GM19043 (cell line): ENCODE data around the gene ACBD5.
"Not testable (repeated sequence)": the region's sequence is repeated elsewhere in the genome, so short reads cannot be mapped to it uniquely, and the experiment has no call there.

ENCODE experiments used
- ATAC-seq: cut with Tn5 transposase; IDR thresholded peaks from one replicate; pipeline ENCODE4 v1.9.1; 2021; ENCODE audit warnings: low read depth; ENCODE audit not compliant: unreplicated experiment

Gene ACBD5, protein sequence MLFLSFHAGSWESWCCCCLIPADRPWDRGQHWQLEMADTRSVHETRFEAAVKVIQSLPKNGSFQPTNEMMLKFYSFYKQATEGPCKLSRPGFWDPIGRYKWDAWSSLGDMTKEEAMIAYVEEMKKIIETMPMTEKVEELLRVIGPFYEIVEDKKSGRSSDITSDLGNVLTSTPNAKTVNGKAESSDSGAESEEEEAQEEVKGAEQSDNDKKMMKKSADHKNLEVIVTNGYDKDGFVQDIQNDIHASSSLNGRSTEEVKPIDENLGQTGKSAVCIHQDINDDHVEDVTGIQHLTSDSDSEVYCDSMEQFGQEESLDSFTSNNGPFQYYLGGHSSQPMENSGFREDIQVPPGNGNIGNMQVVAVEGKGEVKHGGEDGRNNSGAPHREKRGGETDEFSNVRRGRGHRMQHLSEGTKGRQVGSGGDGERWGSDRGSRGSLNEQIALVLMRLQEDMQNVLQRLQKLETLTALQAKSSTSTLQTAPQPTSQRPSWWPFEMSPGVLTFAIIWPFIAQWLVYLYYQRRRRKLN

DNA sequence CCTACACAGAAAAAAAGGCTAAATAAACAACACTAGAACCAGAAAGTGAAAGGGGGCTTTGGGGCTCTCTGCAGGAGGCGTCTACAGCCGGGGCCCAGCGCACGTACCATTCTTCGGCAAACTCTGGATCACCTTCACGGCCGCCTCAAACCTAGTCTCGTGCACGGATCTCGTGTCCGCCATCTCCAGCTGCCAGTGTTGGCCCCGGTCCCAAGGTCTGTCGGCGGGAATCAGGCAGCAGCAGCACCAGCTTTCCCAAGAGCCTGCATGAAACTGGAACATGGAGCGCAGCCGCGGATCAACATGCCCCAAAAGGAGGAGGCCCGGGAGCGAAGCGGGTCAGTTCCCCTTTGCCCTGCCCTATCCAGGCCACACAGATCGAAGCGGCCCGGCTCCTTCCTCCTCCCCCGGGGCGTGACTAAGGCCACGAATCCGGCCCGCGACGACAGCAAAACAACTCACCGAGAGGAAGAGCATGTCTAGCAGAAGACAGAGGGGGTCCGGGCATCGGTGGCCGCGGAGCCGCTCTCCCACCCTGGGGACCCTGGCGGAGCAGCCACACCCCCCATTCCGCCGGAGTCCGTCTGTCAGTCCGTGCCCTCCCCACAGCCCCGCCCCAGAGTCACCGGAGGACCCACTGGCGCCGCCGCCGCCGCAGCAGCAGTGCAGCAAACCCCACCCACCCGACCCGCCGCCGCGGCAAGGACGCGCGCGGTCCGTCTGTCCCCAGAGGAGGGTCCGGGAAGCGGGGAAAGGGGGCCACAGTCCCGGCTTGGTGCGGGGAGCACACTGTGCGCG, at the start of gene ACBD5:
ACBD5 (minus strand) TSS at position 586 of the 798 bp plus-strand sequence; CDS start at position 477, 109 bp downstream.
- ATAC-seq: peak; percentile 35

DNA sequence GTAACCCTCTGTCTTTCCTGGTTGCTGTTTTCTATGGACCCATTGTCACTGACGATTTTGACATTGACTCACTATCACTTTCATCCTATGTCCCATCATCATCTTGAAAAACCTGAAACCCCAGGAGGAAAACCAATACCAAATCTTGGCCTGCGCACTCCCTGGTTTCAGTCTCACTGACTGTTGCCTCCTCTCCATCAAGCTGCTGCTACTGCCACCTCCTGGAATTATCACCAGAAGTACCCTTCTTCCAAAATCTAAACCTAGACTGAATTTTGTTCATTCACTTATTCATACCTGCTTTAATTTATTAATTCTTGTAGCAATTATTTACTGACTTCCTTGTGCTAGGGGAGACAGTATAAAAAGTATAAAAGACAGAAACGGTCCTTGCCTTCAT, 44.5 kb upstream of the ACBD5 start:
- no peak for ATAC-seq

DNA sequence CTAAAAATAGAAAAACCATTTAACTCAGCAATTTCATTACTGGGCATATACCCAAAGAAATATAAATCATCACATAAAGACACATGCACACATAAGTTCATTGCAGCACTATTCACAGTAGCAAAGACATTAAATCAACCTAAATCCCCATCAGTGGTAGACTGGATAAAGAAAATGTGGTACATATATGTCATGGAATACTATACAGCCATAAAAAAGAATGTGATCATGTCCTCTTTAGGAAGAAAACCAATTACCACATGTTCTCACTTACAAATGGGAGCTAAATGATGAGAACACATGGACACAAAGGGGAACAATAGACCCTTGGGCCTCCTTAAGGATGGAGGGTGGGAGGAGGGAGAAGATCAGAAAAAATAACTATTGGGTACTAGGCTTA, 36.0 kb upstream of the ACBD5 start:
- ATAC-seq: no peak

DNA sequence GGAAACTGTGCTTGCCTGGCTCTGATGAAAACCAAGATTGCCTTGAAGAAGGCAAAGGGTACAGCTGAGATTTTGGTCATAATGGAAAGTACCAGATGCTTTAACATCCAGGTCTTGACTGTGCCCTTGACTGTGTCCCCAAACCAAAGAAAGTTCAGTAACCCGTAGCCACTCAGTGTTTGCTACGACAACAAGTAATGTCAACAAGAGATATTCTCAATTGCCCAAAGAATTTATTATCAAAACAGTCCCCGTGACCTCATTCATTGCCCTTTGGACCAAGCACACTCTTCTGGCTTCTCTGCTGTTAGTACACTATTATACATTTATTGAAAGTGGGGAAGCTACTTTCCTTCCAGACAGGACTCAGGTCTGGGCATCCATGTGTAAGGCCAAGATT, 25.4 kb upstream of the ACBD5 start:
- ATAC-seq: not testable (repeated sequence)

DNA sequence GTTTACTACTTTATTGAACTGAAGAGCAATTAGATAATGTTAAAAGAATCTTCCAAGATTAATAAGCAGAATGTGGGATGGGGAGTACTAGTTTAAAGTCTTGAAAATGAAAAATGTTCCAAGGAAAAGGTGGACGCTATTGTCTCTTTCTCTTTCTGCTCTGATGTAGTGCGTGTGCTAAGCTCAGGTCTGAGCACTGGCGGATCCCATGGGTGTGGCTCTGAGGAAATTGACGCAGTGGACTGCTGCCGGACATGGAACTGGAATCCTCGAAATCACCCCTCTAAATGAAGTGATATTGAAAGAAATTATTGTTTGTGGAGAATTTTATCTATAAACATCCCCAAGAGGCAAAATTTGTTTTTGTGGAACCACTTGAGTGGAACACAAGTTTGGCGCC, 22.2 kb upstream of the ACBD5 start:
- not testable (repeated sequence) for ATAC-seq

DNA sequence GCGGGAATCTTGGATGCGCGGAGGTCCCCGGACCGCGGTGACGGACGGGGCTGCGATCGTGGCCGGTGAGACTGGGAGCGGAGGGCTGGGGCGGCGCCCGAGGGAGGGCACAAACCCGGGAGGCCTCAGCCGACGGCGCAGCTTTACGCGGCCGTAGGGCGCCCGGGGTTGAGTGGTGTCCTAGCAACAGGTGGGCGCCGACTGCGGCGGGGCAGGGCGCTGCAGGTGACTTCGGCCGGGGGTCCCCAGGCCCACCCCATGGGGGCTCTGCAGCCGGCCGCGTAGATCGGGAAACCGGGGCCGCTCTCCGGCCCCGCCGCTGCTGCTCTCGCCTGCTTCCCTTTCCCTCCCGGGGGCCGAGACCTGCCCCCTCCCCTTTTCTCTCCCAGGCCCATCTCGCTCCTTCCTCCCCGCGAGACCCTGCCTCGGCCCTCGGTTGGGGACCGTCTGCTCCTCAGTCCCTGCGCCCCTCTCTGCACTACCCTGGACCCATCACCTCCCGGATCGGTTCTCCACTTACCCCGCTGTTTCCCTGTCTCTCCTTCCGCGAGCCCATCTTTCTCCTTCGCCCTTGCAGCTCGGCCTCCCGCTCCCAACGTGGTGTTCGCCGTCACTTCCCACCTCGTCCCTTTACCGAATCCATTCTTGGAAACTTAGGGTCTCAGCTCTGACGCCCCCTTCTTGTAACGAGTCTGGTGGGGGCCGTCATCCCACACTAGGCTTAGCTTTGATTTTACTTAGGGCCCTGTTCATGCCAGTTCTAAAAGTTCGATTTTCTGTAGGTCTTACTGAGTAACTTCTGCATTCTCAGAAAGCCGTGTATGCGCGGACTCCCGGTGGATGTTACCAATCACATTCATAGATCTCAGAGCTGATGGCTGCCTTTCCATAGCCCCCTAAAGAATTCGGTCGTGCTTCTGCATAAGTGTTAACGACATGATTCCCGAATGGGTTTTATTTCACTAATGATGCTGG, 18.5 kb upstream of the ACBD5 start:
- ATAC-seq: peak; percentile 78

DNA sequence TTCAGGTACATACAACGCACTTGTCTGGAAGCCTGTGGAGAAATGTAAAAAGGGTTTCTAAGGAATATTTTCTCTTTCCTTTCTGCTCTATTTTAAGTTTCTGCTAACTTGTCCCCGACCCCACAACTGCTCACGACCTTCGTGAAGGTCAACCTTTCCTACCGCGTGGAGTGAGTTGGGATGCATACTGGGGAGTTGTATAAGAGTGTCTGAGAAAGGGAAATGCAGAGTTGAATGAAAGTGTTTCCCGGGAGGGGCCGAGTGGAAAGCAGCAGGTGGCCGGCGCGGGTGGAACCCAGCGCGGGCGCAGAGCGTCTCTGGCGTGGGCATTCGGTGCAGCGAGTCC, 17.9 kb upstream of the ACBD5 start:
- ATAC-seq: no peak

DNA sequence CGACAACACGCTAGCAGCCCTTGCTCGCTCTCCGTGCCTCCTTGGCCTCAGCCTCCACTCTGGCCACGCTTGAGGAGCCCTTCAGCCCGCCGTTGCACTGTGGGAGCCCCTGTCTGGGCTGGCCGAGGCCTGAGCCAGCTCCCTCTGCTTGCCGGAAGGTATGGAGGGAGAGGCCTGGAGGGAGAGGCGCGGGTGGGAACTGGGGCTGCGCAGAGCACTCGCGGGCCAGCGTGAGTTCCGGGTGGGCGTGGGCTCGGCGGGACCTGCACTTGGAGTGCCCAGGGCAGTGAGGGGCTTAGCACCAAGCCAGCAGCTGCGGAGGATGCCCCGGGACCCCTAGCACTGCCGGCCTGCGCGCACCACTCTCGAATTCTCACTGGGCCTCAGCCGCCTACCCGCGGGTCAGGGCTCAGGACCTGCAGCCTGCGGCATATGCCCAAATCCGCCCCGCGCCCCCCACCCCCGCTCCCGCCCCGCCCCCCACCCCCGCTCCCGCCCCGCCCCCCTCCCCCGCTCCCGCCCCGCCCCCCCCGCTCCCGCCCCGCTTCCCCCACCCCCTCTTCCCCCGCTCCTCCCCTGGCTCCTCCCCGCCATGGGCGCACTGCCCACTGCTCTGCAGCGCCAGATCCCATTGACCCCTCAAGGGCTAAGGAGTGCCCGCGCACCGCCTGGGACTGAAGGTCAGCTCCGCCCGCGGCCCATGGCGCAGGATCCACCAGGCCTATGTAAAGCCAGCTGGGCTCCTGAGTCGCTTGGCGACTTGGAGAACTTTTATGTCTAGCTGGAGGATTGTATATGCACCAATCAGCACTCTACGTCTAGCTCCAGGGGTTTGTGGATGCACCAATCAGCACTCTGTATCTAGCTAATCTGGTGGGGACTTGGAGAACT, 15.9 kb upstream of the ACBD5 start:
- no peak for ATAC-seq

DNA sequence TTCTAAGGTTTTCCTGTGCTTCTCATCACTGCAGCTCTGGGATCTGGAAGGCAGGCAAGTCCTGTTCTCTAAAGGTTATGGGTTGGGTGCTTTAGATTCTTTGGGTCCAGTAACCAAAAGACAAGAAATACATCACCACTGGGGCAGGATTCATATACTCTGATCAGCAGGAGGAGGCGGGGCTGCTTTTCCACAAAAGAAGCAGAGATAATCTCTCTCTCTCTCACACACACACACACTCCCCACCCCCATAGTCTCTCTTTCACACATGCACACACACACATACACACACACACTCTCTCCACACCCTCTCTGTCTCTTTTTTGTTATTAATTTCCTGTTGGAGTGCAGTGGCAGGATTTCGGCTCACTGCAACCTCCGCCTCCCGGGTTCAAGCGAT, 13.0 kb upstream of the ACBD5 start:
- ATAC-seq: no peak

DNA sequence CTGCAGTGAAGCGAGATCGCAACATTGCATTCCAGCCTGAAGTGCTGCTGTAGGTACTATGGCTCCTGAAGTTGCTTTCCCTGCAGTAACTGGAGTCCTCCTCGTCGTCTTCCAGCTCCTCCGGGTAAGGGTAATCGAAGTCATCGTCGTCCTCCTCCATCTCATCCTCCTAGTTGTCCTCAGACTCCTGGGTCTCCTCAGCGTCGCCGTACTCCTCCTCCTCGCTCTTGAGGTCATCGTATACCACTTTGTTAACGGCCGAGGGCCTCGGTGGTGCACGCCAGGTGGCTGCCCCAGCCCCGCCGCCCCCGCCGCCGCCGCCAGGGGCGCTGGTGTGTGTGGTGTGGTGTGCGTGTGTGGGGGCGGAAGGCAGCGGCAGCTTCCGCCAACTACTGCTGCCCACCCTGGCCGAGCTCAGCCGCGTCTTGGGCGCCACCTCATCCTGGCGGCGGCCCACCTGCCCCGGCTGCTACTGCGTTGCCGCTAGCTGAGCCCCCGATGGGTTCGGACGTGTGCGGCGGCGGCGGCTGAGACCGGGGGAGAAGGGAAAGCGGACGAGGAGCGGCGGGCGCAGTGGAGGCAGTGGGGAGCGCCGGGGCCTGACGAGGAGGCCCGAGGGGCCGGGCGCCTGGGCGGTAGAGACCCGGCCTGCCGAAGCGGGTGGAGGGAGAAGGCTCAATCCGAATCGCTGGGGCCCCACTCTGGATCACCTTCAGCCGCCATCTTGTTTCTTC, 11.8 kb upstream of the ACBD5 start:
- ATAC-seq: peak; percentile 99

DNA sequence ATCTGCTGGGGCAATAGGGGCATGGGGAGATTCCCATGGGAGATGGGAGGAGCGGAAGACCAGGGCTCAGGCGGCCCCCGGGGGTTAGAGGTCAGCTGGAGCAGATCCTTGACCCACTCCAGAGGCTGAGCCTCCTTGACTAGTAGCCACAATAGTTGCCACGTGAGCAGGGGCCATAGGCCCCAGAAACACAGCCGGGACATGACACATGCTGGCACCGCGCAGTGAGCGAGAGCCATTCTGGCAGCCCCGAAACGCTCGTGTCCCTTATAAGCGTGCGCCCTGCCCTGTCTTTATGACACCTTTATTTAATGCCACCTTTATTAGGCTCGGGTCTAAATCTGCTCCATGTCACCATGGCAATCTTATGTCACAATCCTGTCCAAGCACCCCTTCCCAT, 11.0 kb upstream of the ACBD5 start:
- ATAC-seq: no peak

DNA sequence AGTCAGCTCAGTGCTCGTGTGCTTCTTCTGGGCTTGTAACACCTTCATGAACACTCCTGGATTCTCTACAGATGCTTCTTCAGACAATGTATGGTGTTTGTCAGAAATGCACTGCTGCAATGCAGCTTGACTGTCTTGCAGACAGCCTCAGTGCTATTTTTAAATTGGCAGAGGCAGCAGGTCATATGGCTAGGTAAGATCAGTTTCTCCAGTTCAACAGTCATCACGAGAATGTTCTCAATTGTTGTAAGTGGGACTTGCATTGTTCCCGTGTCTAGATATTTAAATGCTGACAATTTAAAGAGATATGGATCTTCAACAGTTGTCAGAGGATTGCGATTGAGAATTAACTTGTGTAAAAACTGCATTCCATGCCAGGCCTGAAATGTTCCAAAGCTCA, 7.6 kb upstream of the ACBD5 start:
- no peak for ATAC-seq

DNA sequence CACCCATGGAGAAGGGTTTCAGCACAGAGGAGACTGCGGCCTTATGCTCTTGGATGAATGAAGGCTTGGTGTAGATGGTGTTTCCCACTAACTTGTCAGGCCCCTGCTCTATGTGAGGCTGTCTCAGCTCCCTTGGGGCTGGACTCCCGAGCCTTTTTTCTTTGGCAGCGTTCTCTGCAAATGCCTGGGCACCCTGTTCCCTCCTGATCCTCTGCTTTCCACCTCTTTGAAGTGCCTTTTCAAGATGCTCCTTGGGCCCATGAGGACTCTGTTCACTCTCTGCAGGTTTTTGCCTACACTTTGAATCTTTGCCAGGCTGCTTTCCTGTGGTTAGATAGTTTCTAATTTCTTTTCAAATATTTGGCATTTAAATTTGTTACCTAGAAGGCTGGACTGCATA, 6.8 kb upstream of the ACBD5 start:
- ATAC-seq: no peak

DNA sequence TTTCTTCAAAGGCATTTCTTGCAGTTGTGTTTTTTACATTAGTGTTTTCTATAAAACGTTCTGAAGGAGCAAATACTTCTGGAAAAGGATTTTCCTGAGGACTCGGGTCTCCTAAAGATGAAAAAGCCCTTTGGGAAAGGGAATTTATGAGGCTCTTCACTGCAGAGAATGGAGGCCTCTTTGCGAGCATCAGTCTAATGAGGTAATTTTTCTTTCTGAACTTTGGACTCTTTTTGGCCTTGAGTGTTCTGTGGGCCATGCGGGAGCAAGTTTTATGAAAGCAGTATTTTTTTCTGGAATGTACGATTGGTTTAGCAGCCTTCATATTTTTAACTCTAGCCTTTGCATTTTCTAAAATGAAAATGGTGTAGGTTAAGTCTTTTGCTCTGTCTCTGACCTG, 6.4 kb upstream of the ACBD5 start:
- ATAC-seq: no peak

DNA sequence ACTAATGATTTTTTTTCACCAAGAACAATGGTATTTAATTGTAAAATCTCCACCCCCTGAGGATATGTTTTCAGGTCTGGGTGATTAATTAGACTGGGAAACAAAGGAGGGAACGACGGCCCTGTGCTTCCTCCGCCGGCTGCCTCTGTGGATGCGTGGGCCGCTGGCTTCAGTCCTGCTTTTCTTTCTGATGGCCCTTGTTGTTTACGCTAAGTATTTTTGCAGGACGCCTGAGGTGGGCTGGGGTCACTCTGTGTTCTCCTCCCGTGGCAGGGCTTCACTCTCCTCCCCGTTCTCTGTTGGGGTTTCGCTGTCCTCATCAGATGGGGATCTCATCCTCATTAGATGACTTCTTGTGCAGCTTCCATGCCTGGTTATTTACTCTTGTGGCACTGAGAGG, 5.2 kb upstream of the ACBD5 start:
- no peak for ATAC-seq

DNA sequence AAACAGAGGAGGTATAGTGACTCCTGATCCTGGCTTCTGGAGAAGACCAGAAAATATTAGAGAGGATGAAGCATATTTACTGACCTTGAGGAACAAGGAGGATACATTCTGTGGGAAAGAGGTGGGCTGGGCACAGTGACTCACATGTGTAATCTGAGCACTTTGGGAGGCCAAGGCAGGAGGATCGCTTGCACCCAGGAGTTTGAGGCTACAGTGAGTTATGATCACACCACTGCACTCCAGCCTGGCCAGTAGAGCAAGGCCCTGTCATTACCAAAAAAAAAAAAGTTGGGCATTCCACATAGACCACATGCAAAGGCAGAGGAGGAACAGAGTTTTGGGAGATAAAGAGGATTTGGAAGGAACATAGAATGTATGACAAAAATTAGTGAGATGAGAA, 4.4 kb upstream of the ACBD5 start:
- ATAC-seq: no peak

DNA sequence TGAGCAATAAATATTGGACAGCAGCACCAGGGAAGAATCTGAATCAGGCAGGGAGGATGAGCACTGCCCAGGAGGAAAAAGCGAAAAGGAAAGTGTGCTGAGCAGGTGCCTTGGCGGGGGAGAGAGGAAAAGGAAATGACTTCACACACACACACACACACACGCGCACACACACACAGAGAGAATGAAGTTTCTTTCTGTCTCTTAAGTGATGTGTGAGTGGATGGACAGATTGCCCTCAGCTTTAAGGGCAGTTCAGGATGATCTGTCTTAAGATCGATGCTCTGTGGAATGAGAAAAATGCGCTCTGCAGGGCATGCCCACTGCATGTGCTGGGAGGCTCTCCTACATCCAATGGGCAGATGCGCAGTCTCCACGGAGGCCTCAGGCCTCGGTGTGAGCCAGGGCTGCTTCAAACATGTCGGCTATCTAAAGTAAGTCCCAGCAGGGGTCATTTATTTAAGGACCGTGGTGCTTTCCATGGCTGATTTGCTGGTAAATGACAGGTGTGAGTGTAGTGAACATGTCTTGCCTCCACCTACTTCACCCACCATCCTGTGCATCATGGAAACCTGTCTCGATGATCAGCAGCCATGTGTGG, 2.5 kb upstream of the ACBD5 start:
- ATAC-seq: peak; percentile 26

DNA sequence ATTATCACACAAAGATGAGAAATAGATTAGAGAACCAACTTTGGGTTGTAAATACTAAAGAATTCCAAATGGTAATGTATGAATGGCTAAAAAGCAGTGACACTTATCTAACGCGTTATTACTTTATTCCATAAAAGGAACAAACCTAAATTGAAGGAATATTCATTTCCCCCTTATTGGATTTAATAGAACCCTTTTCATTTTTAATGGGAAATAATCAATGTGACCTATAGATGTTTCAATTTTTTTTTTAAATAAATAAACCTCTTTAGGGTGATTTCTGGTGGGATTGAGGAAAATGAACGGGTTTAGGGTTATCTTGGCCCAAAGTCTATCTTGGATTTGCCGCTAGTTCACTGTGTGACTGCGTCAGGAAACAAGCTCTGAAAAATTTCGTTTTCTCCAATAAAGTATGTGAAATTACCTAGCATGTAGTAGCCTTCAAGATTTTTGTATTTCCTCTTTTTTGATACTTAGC, 1.9 kb upstream of the ACBD5 start:
- no peak for ATAC-seq
